ENCODE data around the gene STAT5A. TPM values are rescaled to one million over a fixed set of nuclear protein-coding genes. Genes with fewer than 3 reads are reported as not detected.
"Not testable (repeated sequence)": the region's sequence is repeated elsewhere in the genome, so short reads cannot be mapped to it uniquely, and the experiment has no call there.

STAT5A gene
- total RNA-seq, 2 experiments from 2014 or later, result 125 to 131 TPM

- POLR2A ChIA-PET, result interaction anchor here (0.6 to 1.1 kb wide), 2 partner anchors 14 to 89 kb away, joined by 3 to 6 read pairs; no protein-coding TSS in a partner anchor
- H3K27ac Mint-ChIP-seq; H3K4me3 Mint-ChIP-seq; ATAC-seq (ENCODE audit: low read depth); H3K9me3 Mint-ChIP-seq; H3K27me3 Mint-ChIP-seq; DNase-seq: not testable (repeated sequence)
- Mint-ChIP-seq H3K4me1 (peaks cover 67% of the 10 kb centered on the region), H3K36me3 (peaks cover 41% of the 10 kb centered on the region)
Observed at GRCh38 chr17:42317967-42318366, 29.7 kb downstream of the STAT5A start.

- Mint-ChIP-seq H3K27me3 (no peaks in the 10 kb centered on the region), H3K4me3 (no peak overlapping the region), H3K9me3 (no peaks in the 10 kb centered on the region), H3K36me3 (peaks cover 36% of the 10 kb centered on the region), H3K4me1 (peaks cover 45% of the 10 kb centered on the region), H3K27ac (peak overlapping the region; percentile 70)
- DNase-seq (no peak), ATAC-seq (ENCODE audit: low read depth) (no peak)
- POLR2A ChIA-PET, result interaction anchor here (0.6 to 2.2 kb wide), 3 partner anchors 56 to 85 kb away, joined by 4 to 6 read pairs (median 6); no protein-coding TSS in a partner anchor
Observed at GRCh38 chr17:42321555-42321954, 33.3 kb downstream of the STAT5A start.

- H3K4me3 Mint-ChIP-seq, result peak overlapping the region; percentile 30
- H3K27ac Mint-ChIP-seq, result peak overlapping the region; percentile 81
- POLR2A ChIA-PET, result interaction anchor here (1.2 to 2.2 kb wide), 3 partner anchors 80 to 214 kb away, joined by 4 to 6 read pairs (median 6); no protein-coding TSS in a partner anchor
- no peaks in the 10 kb centered on the region for H3K9me3 Mint-ChIP-seq
- ATAC-seq (ENCODE audit: low read depth), result peak; percentile 89
- peak; percentile 88 for DNase-seq
- H3K27me3 Mint-ChIP-seq, result no peaks in the 10 kb centered on the region
- H3K4me1 Mint-ChIP-seq, result peaks cover 36% of the 10 kb centered on the region
- H3K36me3 Mint-ChIP-seq, result peaks cover 31% of the 10 kb centered on the region
Observed at GRCh38 chr17:42322382-42323267, 34.3 kb downstream of the STAT5A start.

- H3K27ac Mint-ChIP-seq, result peak overlapping the region; percentile 81
- DNase-seq (no peak), ATAC-seq (ENCODE audit: low read depth) (no peak)
- no peaks in the 10 kb centered on the region for H3K9me3 Mint-ChIP-seq
- H3K4me1 Mint-ChIP-seq, result peaks cover 36% of the 10 kb centered on the region
- POLR2A ChIA-PET, result interaction anchor here (0.7 to 1.2 kb wide), 3 partner anchors 80 to 213 kb away, joined by 3 to 4 read pairs (median 4); no protein-coding TSS in a partner anchor
- H3K36me3 Mint-ChIP-seq, result peaks cover 31% of the 10 kb centered on the region
- H3K4me3 Mint-ChIP-seq, result no peak overlapping the region
- H3K27me3 Mint-ChIP-seq, result no peaks in the 10 kb centered on the region
Observed at GRCh38 chr17:42323268-42323773, 35.0 kb downstream of the STAT5A start.

GRCh38 chr17:42325026-42325425, 36.7 kb downstream of the STAT5A start:
- Mint-ChIP-seq H3K36me3 (peaks cover 33% of the 10 kb centered on the region), H3K27me3 (no peaks in the 10 kb centered on the region), H3K4me3 (no peak overlapping the region), H3K4me1 (peaks cover 31% of the 10 kb centered on the region), H3K27ac (no peak overlapping the region), H3K9me3 (no peaks in the 10 kb centered on the region)
- ATAC-seq (ENCODE audit: low read depth) (no peak), DNase-seq (no peak)
- POLR2A ChIA-PET, result interaction anchor here (1.2 kb wide), 1 partner anchor 216 kb away, joined by 3 read pairs; no protein-coding TSS in a partner anchor

- Mint-ChIP-seq H3K4me1 (peaks cover 3% of the 10 kb centered on the region), H3K27ac (no peak overlapping the region), H3K9me3 (no peaks in the 10 kb centered on the region), H3K36me3 (peaks cover 33% of the 10 kb centered on the region), H3K4me3 (no peak overlapping the region), H3K27me3 (no peaks in the 10 kb centered on the region)
- ATAC-seq (ENCODE audit: low read depth) (no peak), DNase-seq (no peak)
- POLR2A ChIA-PET, result interaction anchor here (1.0 kb wide), 1 partner anchor 59 kb away, joined by 3 read pairs; the partner anchor contains the start of gene STAT3
Observed at GRCh38 chr17:42329025-42329976, 41.0 kb downstream of the STAT5A start.

GRCh38 chr17:42333053-42333452, 44.8 kb downstream of the STAT5A start:
- Mint-ChIP-seq H3K4me1 (peaks cover 21% of the 10 kb centered on the region), H3K9me3 (no peaks in the 10 kb centered on the region), H3K36me3 (peaks cover 52% of the 10 kb centered on the region), H3K27me3 (no peaks in the 10 kb centered on the region), H3K27ac (no peak overlapping the region), H3K4me3 (no peak overlapping the region)
- no peak for ATAC-seq (ENCODE audit: low read depth)
- DNase-seq, result no peak
- POLR2A ChIA-PET, result no interaction called here

- Mint-ChIP-seq H3K9me3 (no peaks in the 10 kb centered on the region), H3K4me3 (no peak overlapping the region), H3K27me3 (no peaks in the 10 kb centered on the region), H3K4me1 (peaks cover 32% of the 10 kb centered on the region), H3K27ac (no peak overlapping the region), H3K36me3 (peaks cover 50% of the 10 kb centered on the region)
- ATAC-seq (ENCODE audit: low read depth) (no peak), DNase-seq (no peak)
- POLR2A ChIA-PET, result interaction anchor here (0.6 to 1.0 kb wide), 3 partner anchors 29 to 1065 kb away, joined by 3 to 5 read pairs (median 3); partner anchors contain the start of gene STAT3
Observed at GRCh38 chr17:42334677-42335076, 46.4 kb downstream of the STAT5A start.

- POLR2A ChIA-PET, result interaction anchor here (1.1 to 1.3 kb wide), 2 partner anchors 51 to 63 kb away, joined by 3 to 14 read pairs; partner anchors contain the start of gene STAT3
- H3K36me3 Mint-ChIP-seq, result peaks cover 51% of the 10 kb centered on the region
- H3K4me3 Mint-ChIP-seq, result peak overlapping the region; percentile 74
- peaks cover 50% of the 10 kb centered on the region for H3K4me1 Mint-ChIP-seq
- ATAC-seq (ENCODE audit: low read depth), result peak; percentile 78
- H3K27ac Mint-ChIP-seq, result peak overlapping the region; percentile 84
- no peaks in the 10 kb centered on the region for H3K9me3 Mint-ChIP-seq
- peak; percentile 63 for DNase-seq
- no peaks in the 10 kb centered on the region for H3K27me3 Mint-ChIP-seq
Observed at GRCh38 chr17:42337442-42337841, 49.1 kb downstream of the STAT5A start.

- POLR2A ChIA-PET, result no interaction called here
- peaks cover 58% of the 10 kb centered on the region for H3K4me1 Mint-ChIP-seq
- peaks cover 52% of the 10 kb centered on the region for H3K36me3 Mint-ChIP-seq
- no peaks in the 10 kb centered on the region for H3K9me3 Mint-ChIP-seq
- ATAC-seq (ENCODE audit: low read depth), result no peak
- peak overlapping the region; percentile 69 for H3K4me3 Mint-ChIP-seq
- H3K27me3 Mint-ChIP-seq, result no peaks in the 10 kb centered on the region
- no peak for DNase-seq
- peak overlapping the region; percentile 77 for H3K27ac Mint-ChIP-seq
Observed at GRCh38 chr17:42338427-42338985, 50.2 kb downstream of the STAT5A start.

- H3K9me3 Mint-ChIP-seq, result no peaks in the 10 kb centered on the region
- peaks cover 60% of the 10 kb centered on the region for H3K4me1 Mint-ChIP-seq
- DNase-seq, result no peak
- POLR2A ChIA-PET, result no interaction called here
- no peak for ATAC-seq (ENCODE audit: low read depth)
- peak overlapping the region; percentile 51 for H3K4me3 Mint-ChIP-seq
- peaks cover 53% of the 10 kb centered on the region for H3K36me3 Mint-ChIP-seq
- peak overlapping the region; percentile 83 for H3K27ac Mint-ChIP-seq
- no peaks in the 10 kb centered on the region for H3K27me3 Mint-ChIP-seq
Observed at GRCh38 chr17:42339221-42339620, 50.9 kb downstream of the STAT5A start.

GRCh38 chr17:42340691-42341127, 52.4 kb downstream of the STAT5A start:
- H3K4me1 Mint-ChIP-seq, result peaks cover 53% of the 10 kb centered on the region
- ATAC-seq (ENCODE audit: low read depth) (peak; percentile 35), DNase-seq (no peak)
- peak overlapping the region; percentile 33 for H3K4me3 Mint-ChIP-seq
- POLR2A ChIA-PET, result interaction anchor here (0.8 to 2.1 kb wide), 3 partner anchors 22 to 177 kb away, joined by 3 to 14 read pairs (median 3); partner anchors contain the start of gene STAT3
- no peaks in the 10 kb centered on the region for H3K9me3 Mint-ChIP-seq
- H3K36me3 Mint-ChIP-seq, result peaks cover 51% of the 10 kb centered on the region
- peak overlapping the region; percentile 69 for H3K27ac Mint-ChIP-seq
- no peaks in the 10 kb centered on the region for H3K27me3 Mint-ChIP-seq

Data from activated naive CD8-positive, alpha-beta T cell treated with anti-CD3 and anti-CD28 coated beads, Interleukin-2, amount 10 ng/mL, durations not matched to agents 7 days and 5 days (primary cell).